IPS-20b (cell line): Measurements from ENCODE around the gene CNTN4.

ENCODE experiments used
- H3K27ac ChIP-seq: one replicate; pipeline ENCODE4 v1.5.1; 2013; ENCODE audit warnings: low read length
- H3K27me3 ChIP-seq: 2 replicates; pipeline ENCODE4 v1.6.1; 2013; ENCODE audit warnings: mild to moderate bottlenecking, low read length, inconsistent platforms; ENCODE audit not compliant: insufficient read depth
- H3K36me3 ChIP-seq: 2 replicates; pipeline ENCODE4 v1.6.1; 2013; ENCODE audit warnings: low read depth, mild to moderate bottlenecking, inconsistent platforms, low read length, moderate library complexity; ENCODE audit not compliant: insufficient read depth
- H3K4me1 ChIP-seq: 2 replicates; pipeline ENCODE4 v1.6.1; 2013; ENCODE audit warnings: mild to moderate bottlenecking, control low read depth, inconsistent platforms, low read length, moderate library complexity; ENCODE audit not compliant: insufficient read depth
- H3K4me3 ChIP-seq: 2 replicates; pipeline ENCODE4 v1.5.1; 2013; ENCODE audit warnings: mild to moderate bottlenecking, low read length, inconsistent platforms
- H3K9ac ChIP-seq: 2 replicates; pipeline ENCODE4 v1.6.1; 2013; ENCODE audit warnings: low read depth, mild to moderate bottlenecking, inconsistent platforms, low read length, moderate library complexity
- H3K9me3 ChIP-seq: 2 replicates; pipeline ENCODE4 v1.6.1; 2013; ENCODE audit warnings: mild to moderate bottlenecking, low read depth, low read length, inconsistent platforms; ENCODE audit not compliant: insufficient read depth

The CNTN4 gene

DNA sequence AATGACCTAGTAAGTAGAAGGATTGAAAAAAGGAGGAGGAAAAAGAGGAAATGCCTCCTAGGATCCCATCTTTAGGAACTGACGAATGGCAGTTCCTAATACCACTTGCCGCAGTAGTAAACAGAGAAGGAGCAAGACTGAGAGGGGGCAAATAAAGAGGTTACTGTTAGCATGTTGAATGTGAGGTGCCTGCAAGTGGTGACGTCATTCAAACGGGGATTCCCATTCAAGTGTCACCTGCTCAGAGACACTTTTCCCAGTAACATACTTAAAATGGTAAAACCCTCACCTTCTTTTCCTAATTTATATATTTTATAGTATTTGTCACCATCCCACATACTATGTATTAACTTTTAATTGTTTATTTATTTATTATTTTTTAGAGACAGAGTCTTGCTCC is 832.6 kb downstream of the CNTN4 start:
- H3K27ac ChIP-seq, result no peak overlapping the region
- H3K9ac ChIP-seq, result no peak overlapping the region
- H3K27me3 ChIP-seq, result no peaks in the 10 kb centered on the region
- H3K9me3 ChIP-seq, result no peaks in the 10 kb centered on the region
- H3K4me1 ChIP-seq, result no peaks in the 10 kb centered on the region
- H3K4me3 ChIP-seq, result no peak overlapping the region
- H3K36me3 ChIP-seq, result no peaks in the 10 kb centered on the region

DNA sequence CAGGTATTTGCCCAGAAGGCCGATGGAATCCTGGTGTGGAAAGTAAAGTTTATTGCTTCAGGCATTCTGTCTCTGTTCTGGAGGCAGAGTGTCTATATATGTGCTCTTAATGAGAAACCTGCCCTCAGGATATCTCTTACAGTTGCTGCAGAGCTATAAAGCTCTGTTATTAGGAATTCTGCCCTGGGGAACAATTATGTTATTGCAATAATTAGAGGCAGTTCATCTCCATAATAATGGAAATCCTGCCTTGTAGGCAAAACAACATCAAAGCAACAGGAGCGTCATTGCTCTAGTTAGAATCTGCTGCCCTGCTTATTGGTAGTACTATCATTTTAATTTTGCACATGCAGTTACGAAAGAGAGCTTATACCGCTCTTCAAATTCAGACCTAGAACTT is 835.9 kb downstream of the CNTN4 start:
- Histone ChIP-seq H3K4me3 (no peak overlapping the region), H3K4me1 (no peaks in the 10 kb centered on the region), H3K9ac (no peak overlapping the region), H3K27ac (no peak overlapping the region), H3K27me3 (no peaks in the 10 kb centered on the region), H3K9me3 (no peaks in the 10 kb centered on the region), H3K36me3 (no peaks in the 10 kb centered on the region)

GRCh38 chr3:2937055-2937454 is 838.4 kb downstream of the CNTN4 start:
- Histone ChIP-seq H3K27me3 (no peaks in the 10 kb centered on the region), H3K9ac (no peak overlapping the region), H3K4me1 (no peaks in the 10 kb centered on the region), H3K9me3 (no peaks in the 10 kb centered on the region), H3K36me3 (no peaks in the 10 kb centered on the region), H3K4me3 (no peak overlapping the region), H3K27ac (no peak overlapping the region)

DNA sequence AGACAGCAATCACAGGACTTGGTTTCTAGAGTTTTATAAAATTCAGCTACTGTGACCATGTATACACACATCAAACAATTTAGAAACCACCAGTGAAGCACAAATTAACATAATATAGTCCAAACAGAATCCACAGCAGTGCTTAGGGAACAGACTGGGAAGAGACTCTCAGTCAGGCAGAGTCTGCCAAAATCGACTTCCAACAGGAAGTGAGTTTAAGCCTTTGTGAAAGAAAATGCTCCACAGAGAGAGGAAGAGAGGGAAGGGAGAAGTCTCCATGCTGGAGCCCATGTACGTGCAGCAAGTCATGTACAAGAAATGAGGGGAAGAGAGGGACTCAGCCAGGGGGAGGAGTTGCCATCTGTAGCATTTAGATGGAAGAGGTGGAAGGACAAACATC is 838.9 kb downstream of the CNTN4 start:
- no peaks in the 10 kb centered on the region for H3K9me3 ChIP-seq
- no peaks in the 10 kb centered on the region for H3K27me3 ChIP-seq
- H3K4me3 ChIP-seq, result no peak overlapping the region
- no peaks in the 10 kb centered on the region for H3K4me1 ChIP-seq
- H3K9ac ChIP-seq, result no peak overlapping the region
- H3K36me3 ChIP-seq, result no peaks in the 10 kb centered on the region
- no peak overlapping the region for H3K27ac ChIP-seq

GRCh38 chr3:2938711-2939110 is 840.0 kb downstream of the CNTN4 start:
- Histone ChIP-seq H3K4me1 (no peaks in the 10 kb centered on the region), H3K9ac (no peak overlapping the region), H3K4me3 (no peak overlapping the region), H3K27me3 (no peaks in the 10 kb centered on the region), H3K36me3 (no peaks in the 10 kb centered on the region), H3K9me3 (no peaks in the 10 kb centered on the region), H3K27ac (no peak overlapping the region)

- Histone ChIP-seq H3K4me3 (no peak overlapping the region), H3K27me3 (no peaks in the 10 kb centered on the region), H3K9me3 (no peaks in the 10 kb centered on the region), H3K36me3 (no peaks in the 10 kb centered on the region), H3K9ac (no peak overlapping the region), H3K4me1 (no peaks in the 10 kb centered on the region), H3K27ac (no peak overlapping the region)
These were observed 841.4 kb downstream of the CNTN4 start for GRCh38 chr3:2940062-2940461.

- Histone ChIP-seq H3K4me3 (no peak overlapping the region), H3K9me3 (no peaks in the 10 kb centered on the region), H3K9ac (no peak overlapping the region), H3K4me1 (no peaks in the 10 kb centered on the region), H3K36me3 (no peaks in the 10 kb centered on the region), H3K27me3 (no peaks in the 10 kb centered on the region; the same call in 1 of the 2 replicates), H3K27ac (no peak overlapping the region)
These were observed 846.0 kb downstream of the CNTN4 start for GRCh38 chr3:2944628-2945027.

DNA sequence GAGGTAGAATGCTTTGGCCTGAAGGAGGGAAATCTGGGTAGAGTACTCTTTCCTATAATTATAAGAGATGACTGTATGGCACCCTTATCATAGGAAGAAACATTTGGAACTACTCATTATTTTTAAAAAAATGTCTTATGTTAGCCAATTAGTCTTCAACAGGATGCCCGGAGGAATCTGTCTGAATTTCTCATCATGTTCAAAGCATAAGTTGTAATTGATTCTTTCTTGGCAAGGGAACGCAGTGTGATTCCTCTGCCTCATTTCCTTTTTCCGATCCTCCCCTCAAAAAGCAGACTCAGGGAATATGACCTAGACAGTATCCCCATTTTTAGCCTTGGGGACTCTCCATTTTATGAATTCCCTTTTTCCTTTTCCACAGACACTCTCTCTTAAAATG is 846.5 kb downstream of the CNTN4 start:
- Histone ChIP-seq H3K9ac (no peak overlapping the region), H3K27ac (no peak overlapping the region), H3K9me3 (no peaks in the 10 kb centered on the region), H3K4me1 (no peaks in the 10 kb centered on the region), H3K36me3 (no peaks in the 10 kb centered on the region), H3K4me3 (no peak overlapping the region), H3K27me3 (no peaks in the 10 kb centered on the region; the same call in 1 of the 2 replicates)

DNA sequence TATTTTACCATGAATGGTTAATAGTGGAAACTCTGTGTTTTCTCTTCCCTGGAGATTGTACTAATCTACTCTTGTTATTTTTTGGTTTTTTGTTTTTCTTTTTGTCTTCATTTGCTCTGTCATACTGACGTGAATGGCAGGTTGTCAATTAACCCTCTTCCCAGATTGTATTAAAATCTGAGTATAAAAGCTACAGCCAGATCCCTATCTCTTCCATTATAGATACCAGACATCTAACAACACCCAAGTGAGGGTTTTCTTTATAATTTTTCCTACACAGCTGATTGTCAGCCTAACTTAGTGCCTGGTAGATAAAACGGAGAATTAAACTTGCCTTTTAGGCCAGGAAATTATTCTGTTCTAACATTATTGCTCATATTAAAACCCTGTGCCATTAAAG is 848.9 kb downstream of the CNTN4 start:
- Histone ChIP-seq H3K9ac (no peak overlapping the region), H3K36me3 (no peaks in the 10 kb centered on the region), H3K27ac (no peak overlapping the region), H3K27me3 (no peaks in the 10 kb centered on the region; the same call in 1 of the 2 replicates), H3K9me3 (no peaks in the 10 kb centered on the region), H3K4me3 (no peak overlapping the region), H3K4me1 (no peaks in the 10 kb centered on the region)

DNA sequence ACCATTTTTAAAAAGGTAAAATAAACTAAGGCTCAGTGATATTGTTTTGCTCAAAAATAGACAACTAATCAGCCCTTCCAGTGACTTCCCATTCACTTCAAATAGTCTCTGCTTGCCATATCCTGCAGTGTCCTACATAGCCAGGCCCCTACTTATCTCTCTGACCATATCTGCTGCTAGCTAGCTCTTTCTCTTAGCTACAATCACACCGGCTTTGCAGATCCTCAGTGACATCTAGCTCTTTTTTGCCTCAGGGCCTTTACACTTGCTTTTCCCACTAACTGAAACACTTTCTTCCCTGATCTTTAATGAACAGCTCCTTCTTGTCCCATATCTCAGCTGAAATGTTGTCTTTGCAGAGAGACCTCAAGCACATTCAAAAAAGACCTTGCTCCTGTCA is 850.2 kb downstream of the CNTN4 start:
- no peaks in the 10 kb centered on the region; the same call in 1 of the 2 replicates for H3K27me3 ChIP-seq
- H3K4me1 ChIP-seq, result no peaks in the 10 kb centered on the region
- no peak overlapping the region for H3K27ac ChIP-seq
- H3K9ac ChIP-seq, result no peak overlapping the region
- no peaks in the 10 kb centered on the region for H3K9me3 ChIP-seq
- H3K4me3 ChIP-seq, result no peak overlapping the region
- no peaks in the 10 kb centered on the region for H3K36me3 ChIP-seq

- no peaks in the 10 kb centered on the region for H3K36me3 ChIP-seq
- H3K27me3 ChIP-seq, result no peaks in the 10 kb centered on the region; the same call in 1 of the 2 replicates
These were observed 851.5 kb downstream of the CNTN4 start for GRCh38 chr3:2950159-2950558.

GRCh38 chr3:2957115-2957514 is 858.4 kb downstream of the CNTN4 start:
- H3K9ac ChIP-seq, result no peak overlapping the region
- no peaks in the 10 kb centered on the region for H3K36me3 ChIP-seq
- H3K9me3 ChIP-seq, result no peaks in the 10 kb centered on the region
- no peaks in the 10 kb centered on the region for H3K27me3 ChIP-seq
- no peak overlapping the region for H3K4me3 ChIP-seq
- no peak overlapping the region for H3K27ac ChIP-seq
- H3K4me1 ChIP-seq, result peaks cover 3% of the 10 kb centered on the region; the same call in 1 of the 2 replicates

More at GRCh38 chr3:2950159-2950558, 851.5 kb downstream of the CNTN4 start:
- Histone ChIP-seq H3K27ac (no peak overlapping the region), H3K4me1 (no peaks in the 10 kb centered on the region), H3K9me3 (no peaks in the 10 kb centered on the region), H3K9ac (no peak overlapping the region), H3K4me3 (no peak overlapping the region)

DNA sequence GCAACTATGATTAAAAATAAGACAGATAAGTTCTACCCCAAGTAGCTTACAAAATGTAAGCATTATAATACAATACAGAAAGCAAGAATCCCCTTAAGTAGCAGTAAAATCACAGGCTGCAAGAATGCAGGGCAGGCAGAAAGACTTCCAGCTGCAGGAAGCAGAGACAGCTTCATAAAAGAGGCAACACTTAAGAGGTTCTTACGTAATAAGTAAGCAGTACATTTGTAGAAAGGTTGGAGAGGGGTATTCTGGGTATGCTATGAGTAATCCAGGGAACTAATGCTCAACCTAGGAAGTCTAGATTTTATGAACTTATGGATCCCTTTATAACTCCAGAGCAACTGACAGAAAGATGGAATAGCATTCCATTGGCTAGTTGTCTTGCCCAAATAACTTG is 859.9 kb downstream of the CNTN4 start:
- Histone ChIP-seq H3K27me3 (no peaks in the 10 kb centered on the region), H3K4me3 (no peak overlapping the region), H3K9me3 (no peaks in the 10 kb centered on the region)

More for the DNA sequence above, 859.9 kb downstream of the CNTN4 start:
- Histone ChIP-seq H3K36me3 (no peaks in the 10 kb centered on the region), H3K27ac (no peak overlapping the region), H3K9ac (no peak overlapping the region), H3K4me1 (peaks cover 16% of the 10 kb centered on the region)
